ENCODE results near the gene CRTC2. TPM values are rescaled to one million over a fixed set of nuclear protein-coding genes. Genes with fewer than 3 reads are reported as not detected.

The CRTC2 gene
- total RNA-seq, 1 donor from 2014 or later, result 4.6 TPM

GRCh38 chr1:153946622-153947241 is 11.7 kb downstream of the CRTC2 start, which contains the start of gene DENND4B:
TSS of gene DENND4B (minus strand) at chr1:153946718. CDS start at chr1:153944374, 2,344 bp downstream.
- peak; percentile 83 to 86 for DNase-seq (ENCODE audit: low read depth in 2 of 2)

GRCh38 chr1:153945795-153946621 is 12.4 kb downstream of the CRTC2 start:
- DNase-seq (ENCODE audit: low read depth in 2 of 2), result peak; percentile 79 to 82

GRCh38 chr1:153945131-153945794 is 13.1 kb downstream of the CRTC2 start:
- peak; percentile 47 to 66 for DNase-seq (ENCODE audit: low read depth in 2 of 2)

- no peak for DNase-seq (ENCODE audit: low read depth in 2 of 2)
Observed at GRCh38 chr1:153944827-153945117, 13.6 kb downstream of the CRTC2 start.

GRCh38 chr1:153944005-153944826 is 14.2 kb downstream of the CRTC2 start:
- DNase-seq (ENCODE audit: low read depth in 2 of 2), result no peak

- no peak for DNase-seq (ENCODE audit: low read depth in 2 of 2)
Observed at GRCh38 chr1:153942766-153943549, 15.5 kb downstream of the CRTC2 start.

GRCh38 chr1:153941826-153942725 is 16.3 kb downstream of the CRTC2 start:
- DNase-seq (ENCODE audit: low read depth in 2 of 2), result no peak

- no peak for DNase-seq (ENCODE audit: low read depth in 2 of 2)
Observed at GRCh38 chr1:153940756-153941155, 17.7 kb downstream of the CRTC2 start.

- DNase-seq (ENCODE audit: low read depth in 2 of 2), result no peak
Observed at GRCh38 chr1:153939476-153939875, 18.9 kb downstream of the CRTC2 start.

- DNase-seq (ENCODE audit: low read depth in 2 of 2), result no peak
Observed at GRCh38 chr1:153938996-153939395, 19.4 kb downstream of the CRTC2 start.

GRCh38 chr1:153937331-153937730 is 21.1 kb downstream of the CRTC2 start:
- DNase-seq (ENCODE audit: low read depth in 2 of 2), result no peak

GRCh38 chr1:153936011-153936802 is 22.2 kb downstream of the CRTC2 start:
- no peak for DNase-seq (ENCODE audit: low read depth in 2 of 2)

GRCh38 chr1:153934746-153935145 is 23.7 kb downstream of the CRTC2 start:
- DNase-seq (ENCODE audit: low read depth in 2 of 2), result no peak

GRCh38 chr1:153933955-153934354 is 24.5 kb downstream of the CRTC2 start:
- DNase-seq (ENCODE audit: low read depth in 2 of 2), result no peak

- DNase-seq (ENCODE audit: low read depth in 2 of 2), result no peak
Observed at GRCh38 chr1:153933430-153933829, 25.0 kb downstream of the CRTC2 start.

- DNase-seq (ENCODE audit: low read depth in 2 of 2), result no peak
Observed at GRCh38 chr1:153932156-153933131, 26.0 kb downstream of the CRTC2 start.
